HepG2 (cell line): ENCODE results near the gene ABCC1. TPM values are rescaled to one million over a fixed set of nuclear protein-coding genes. Genes with fewer than 3 reads are reported as not detected.

Source experiments
- ATAC-seq: fragments of 200-7000 bp; cut with Tn5 transposase; 3 replicates; pipeline ENCODE4 v1.9.1; 2020; ENCODE audit warnings: mild to moderate bottlenecking, moderate library complexity
- BruUV-seq: library from RNA; stranded (reverse); fragments of 400-500 nt; replicated peaks from 2 replicates; lab custom pipeline; 2021; lab: Mats Ljungman, UMichigan
- CTCF ChIA-PET: fragments of 300-600 bp; formaldehyde crosslinking; extraction: SDS; loops from one replicate; lab custom pipeline; 2021; ENCODE audit warnings: low total read pairs, inconsistent platforms, low intra/inter-chr PET ratio; lab: Yijun Ruan, JAX
- POLR2A ChIA-PET: fragments of 350-600 bp; sonication (Branson Sonifier 250); formaldehyde crosslinking; loops from one replicate; lab custom pipeline; 2020; ENCODE audit warnings: antibody characterized with exemption, inconsistent platforms; lab: Yijun Ruan, JAX
- DNase-seq: peaks from one replicate; pipeline ENCODE4 v3.0.0-alpha.2; 2015; ENCODE audit warnings: low spot score
- FAIRE-seq: peaks from 3 replicates; lab custom pipeline; 2011; peaks lifted over from hg19 to GRCh38; lab: Jason Lieb, UNC
- H2AFZ ChIP-seq: one replicate; pipeline ENCODE4 v1.6.1; 2011; ENCODE audit warnings: low read length, inconsistent platforms
- H3K27ac ChIP-seq: fragments of 300-600 bp; 3 replicates; pipeline ENCODE4 v1.8.0; 2011; ENCODE audit warnings: mixed run types, mild to moderate bottlenecking, mixed read lengths, low read length, inconsistent platforms; ENCODE audit not compliant: insufficient read depth; ENCODE audit errors: extremely low read length
- H3K27me3 ChIP-seq, 2 experiments: fragments of 200-600 bp in 1 of 2; 2 replicates in 1 of 2; 3 replicates in 1 of 2; pipeline versions ENCODE4 v1.6.0 to v1.8.0; 2011; ENCODE audit warnings: low read length in 2 of 2, mild to moderate bottlenecking in 2 of 2, moderate library complexity in 2 of 2, inconsistent platforms in 1 of 2; ENCODE audit not compliant: insufficient read depth in 2 of 2, control insufficient read depth in 1 of 2
- H3K36me3 ChIP-seq, 2 experiments: fragments of 200-600 bp in 1 of 2; replicated peaks in 1 of 2; 2 replicates in 1 of 2; 3 replicates in 1 of 2; pipeline versions ENCODE4 v1.5.1 to v1.8.0; 2011; ENCODE audit warnings: low read length in 2 of 2, inconsistent platforms in 1 of 2; ENCODE audit not compliant: insufficient read depth in 2 of 2, control insufficient read depth in 1 of 2
- H3K4me1 ChIP-seq: 2 replicates; pipeline ENCODE4 v1.5.1; 2012; ENCODE audit warnings: low read length, inconsistent platforms; ENCODE audit not compliant: insufficient read depth
- H3K4me2 ChIP-seq: 2 replicates; pipeline ENCODE4 v1.6.0; 2011; ENCODE audit warnings: low read depth, low read length, inconsistent platforms
- H3K4me3 ChIP-seq, 3 experiments: fragments of 200-600 bp in 1 of 3; sonication (generic), shearing (Covaris generic) in 1 of 3; replicated peaks in 1 of 3; 2 replicates each; pipeline ENCODE4 v1.5.1; 2011 to 2016; ENCODE audit warnings: low read length in 3 of 3, inconsistent platforms in 2 of 3, low read depth in 2 of 3, mild to moderate bottlenecking in 2 of 3, control low read depth in 1 of 3, mixed read lengths in 1 of 3; ENCODE audit not compliant: insufficient read depth in 1 of 3
- H3K79me2 ChIP-seq: one replicate; pipeline ENCODE4 v1.6.1; 2011; ENCODE audit warnings: low read length, inconsistent platforms; ENCODE audit not compliant: insufficient read depth
- H3K9ac ChIP-seq: 2 replicates; pipeline ENCODE4 v1.6.0; 2011; ENCODE audit warnings: mild to moderate bottlenecking, low read depth, low read length, inconsistent platforms; ENCODE audit not compliant: insufficient read depth
- H3K9me3 ChIP-seq: 2 replicates; pipeline ENCODE4 v1.5.1; 2012; ENCODE audit warnings: mild to moderate bottlenecking, low read length
- H4K20me1 ChIP-seq: 2 replicates; pipeline ENCODE4 v1.6.0; 2011; ENCODE audit warnings: inconsistent platforms, mild to moderate bottlenecking, low read length, moderate library complexity; ENCODE audit not compliant: insufficient read depth
- ADNP ChIP-seq: sonication (generic); formaldehyde crosslinking; IDR thresholded peaks from 2 replicates; pipeline ENCODE4 v1.4.0; 2020; ENCODE audit warnings: missing genetic modification reagents
- ATF3 ChIP-seq: sonication (generic); formaldehyde crosslinking; IDR thresholded peaks from 2 replicates; pipeline ENCODE4 v1.4.0; 2020; ENCODE audit warnings: missing genetic modification reagents
- CENPX ChIP-seq: sonication (generic); formaldehyde crosslinking; IDR thresholded peaks from 2 replicates; pipeline ENCODE4 v1.9.0; 2021; ENCODE audit warnings: mild to moderate bottlenecking, missing genetic modification reagents, moderate library complexity
- DNMT1 ChIP-seq: sonication (generic); formaldehyde crosslinking; IDR thresholded peaks from 2 replicates; pipeline ENCODE4 v1.5.1; 2020; ENCODE audit warnings: mild to moderate bottlenecking, missing genetic modification reagents
- HES4 ChIP-seq: sonication (generic); formaldehyde crosslinking; IDR thresholded peaks from 2 replicates; pipeline ENCODE4 v1.9.0; 2021; ENCODE audit warnings: mild to moderate bottlenecking, missing genetic modification reagents, borderline replicate concordance
- HOXD1 ChIP-seq: sonication (generic); formaldehyde crosslinking; IDR thresholded peaks from 2 replicates; pipeline ENCODE4 v1.5.0; 2020; ENCODE audit warnings: missing genetic modification reagents
- MAFK ChIP-seq, 2 experiments: IDR thresholded peaks in 1 of 2; conservative IDR thresholded peaks in 1 of 2; 2 replicates each; pipeline ENCODE4 v1.6.1; 2011; ENCODE audit warnings: improper control_type of control experiment in 2 of 2, low read length in 2 of 2
- PHF20 ChIP-seq: sonication (generic); formaldehyde crosslinking; IDR thresholded peaks from 2 replicates; pipeline ENCODE4 v1.5.0; 2020; ENCODE audit warnings: mild to moderate bottlenecking, missing genetic modification reagents
- RFXAP ChIP-seq: sonication (generic); formaldehyde crosslinking; IDR thresholded peaks from 2 replicates; pipeline ENCODE4 v1.4.0; 2020; ENCODE audit warnings: missing genetic modification reagents, borderline replicate concordance
- SATB2 ChIP-seq: sonication (generic); formaldehyde crosslinking; IDR thresholded peaks from 2 replicates; pipeline ENCODE4 v1.5.0; 2020; ENCODE audit warnings: missing genetic modification reagents
- SRSF4 ChIP-seq: fragments of 200-400 bp; formaldehyde crosslinking; IDR thresholded peaks from one replicate; pipeline ENCODE4 v1.6.1; 2018; ENCODE audit warnings: mild to moderate bottlenecking, low read depth, low read length, moderate library complexity; ENCODE audit not compliant: poor library complexity, severe bottlenecking
- THAP11 ChIP-seq: IDR thresholded peaks from 2 replicates; pipeline ENCODE4 v1.6.1; 2016; ENCODE audit warnings: missing biosample characterization, missing genetic modification reagents
- ZFAT ChIP-seq: sonication (generic); formaldehyde crosslinking; conservative IDR thresholded peaks from 2 replicates; pipeline ENCODE4 v1.8.1; 2023; ENCODE audit warnings: missing genetic modification reagents, inconsistent platforms
- ZMYM3 ChIP-seq: sonication (generic); formaldehyde crosslinking; IDR thresholded peaks from 2 replicates; pipeline ENCODE4 v1.5.1; 2020; ENCODE audit warnings: mild to moderate bottlenecking, missing genetic modification reagents
- ZNF17 ChIP-seq: sonication (generic); formaldehyde crosslinking; IDR thresholded peaks from 2 replicates; pipeline ENCODE4 v1.5.0; 2020; ENCODE audit warnings: mild to moderate bottlenecking, missing genetic modification reagents
- ZNF18 ChIP-seq: sonication (generic); formaldehyde crosslinking; IDR thresholded peaks from 2 replicates; pipeline ENCODE4 v1.8.0; 2022; ENCODE audit warnings: mild to moderate bottlenecking, missing genetic modification reagents; ENCODE audit not compliant: insufficient replicate concordance
- ZNF180 ChIP-seq: sonication (generic); formaldehyde crosslinking; IDR thresholded peaks from 2 replicates; pipeline ENCODE4 v1.4.0; 2020; ENCODE audit warnings: low read depth, missing genetic modification reagents, borderline replicate concordance
- ZNF446 ChIP-seq: sonication (generic); formaldehyde crosslinking; IDR thresholded peaks from 2 replicates; pipeline ENCODE4 v1.5.0; 2020; ENCODE audit warnings: mild to moderate bottlenecking, missing genetic modification reagents
- ZNF660 ChIP-seq: sonication (generic); formaldehyde crosslinking; IDR thresholded peaks from 2 replicates; pipeline ENCODE4 v1.5.1; 2020; ENCODE audit warnings: mild to moderate bottlenecking, low read depth, missing genetic modification reagents, borderline replicate concordance
- WGBS: methylation state at CpG from one replicate; pipeline ENCODE4 v1.1.6; 2017; ENCODE audit warnings: low lambda C conversion rate; 5-methylcytosine and 5-hydroxymethylcytosine counted together
- in situ Hi-C: cut with HindIII; loops from 2 replicates; pipeline ENCODE4 v1.10.0; 2017; ENCODE audit warnings: low pct_unique_long_range_greater_than_20kb; ENCODE audit not compliant: extremely low pct_ligation_motif_present
- intact Hi-C: fragments of 100-400 bp; cut with micrococcal nuclease; formaldehyde crosslinking; loops from one replicate; pipeline ENCODE4 v1.10.0; 2022; ENCODE audit not compliant: unreplicated experiment
- polyA plus RNA-seq, 8 experiments: library from polyadenylated mRNA; depleted of rRNA in 3 of 8; stranded (reverse) in 7 of 8; unstranded in 1 of 8; fragments of >200 nt; fragmentation: Illumina TruSeq in 4 of 8; extraction: Trizol in 4 of 8; gene quantifications; 2 replicates each; pipeline versions ENCODE4 v1.2.1 to v1.2.3, GENCODE V29; 2011 to 2016; ENCODE audit warnings: low read depth in 4 of 8, missing spikeins in 1 of 8, mixed read lengths in 1 of 8; ENCODE audit not compliant: insufficient read depth in 1 of 8
- total RNA-seq, 5 experiments: library from RNA; depleted of rRNA; stranded (reverse); fragments of >200 nt; fragmentation: Illumina TruSeq; extraction: Trizol; gene quantifications; 2 replicates each; pipeline ENCODE4 v1.2.3, GENCODE V29; 2016; ENCODE audit warnings: low read depth in 1 of 5

The ABCC1 gene
- total and polyA plus RNA-seq, 2 of the 13 experiments (the other 11 are each of a cell fraction or from before 2014, with no cell fraction given) = 13.0 to 30.6 TPM

- peak; percentile 90 to 92 for TF ChIP-seq MAFK (conservative IDR thresholded peaks at IDR 0.05 in 1 of 2, IDR thresholded peaks at IDR 0.05 in 1 of 2; ENCODE audit: low read length in 2 of 2)
- TF ChIP-seq ADNP (CRISPR knock-in tag) = peak; percentile 68; the same call in 1 of the 2 replicates
- peak; percentile 80 for TF ChIP-seq ZMYM3 (CRISPR knock-in tag)
- no peak for TF ChIP-seq ZNF446
- TF ChIP-seq HOXD1 (CRISPR knock-in tag) = no peak
These were observed 143.7 kb downstream of the ABCC1 start (continued) for GRCh38 chr16:16092925-16093627.

- WGBS = 96% methylated on average over 11 of the region's 11 CpGs
- Histone ChIP-seq H2AFZ (no peak overlapping the region), H3K27me3 (no peaks in the 10 kb centered on the region), H3K4me3 (no peak overlapping the region), H3K27ac (no peak overlapping the region), H3K4me1 (no peaks in the 10 kb centered on the region), H3K79me2 (no peaks in the 10 kb centered on the region), H3K4me2 (no peak overlapping the region), H3K36me3 (peaks cover 35 to 62% of the 10 kb centered on the region in 2 experiments), H3K9me3 (no peaks in the 10 kb centered on the region), H4K20me1 (no peaks in the 10 kb centered on the region), H3K9ac (no peak overlapping the region)
- ChIA-PET POLR2A (no interaction called here), CTCF (no interaction called here)
- in situ Hi-C loops (no loop called here), intact Hi-C loops (no loop called here)
- TF ChIP-seq ZNF17 (CRISPR knock-in tag) = no peak
- TF ChIP-seq ZFAT (CRISPR knock-in tag) = no peak
- TF ChIP-seq DNMT1 (CRISPR knock-in tag) = no peak
- TF ChIP-seq PHF20 (CRISPR knock-in tag) = no peak
- TF ChIP-seq SRSF4 = no peak
- no peak for TF ChIP-seq ZNF18 (CRISPR knock-in tag)
- TF ChIP-seq RFXAP (CRISPR knock-in tag) = no peak
- TF ChIP-seq ZNF180 (CRISPR knock-in tag) = no peak
- TF ChIP-seq HES4 = no peak
- TF ChIP-seq CENPX (CRISPR knock-in tag) = no peak
- no peak for TF ChIP-seq ZNF660 (CRISPR knock-in tag)
- TF ChIP-seq SATB2 (CRISPR knock-in tag) = no peak
- no peak for TF ChIP-seq THAP11 (CRISPR knock-in tag)
- no peak for TF ChIP-seq ATF3 (CRISPR knock-in tag)
- no TSS peak for BruUV-seq
- FAIRE-seq (no peak), DNase-seq (no peak), ATAC-seq (no peak)
These were observed 144.4 kb downstream of the ABCC1 start for GRCh38 chr16:16093628-16094332.
